ENCODE data around the gene ESM1. TPM values are rescaled to one million over a fixed set of nuclear protein-coding genes. Genes with fewer than 3 reads are reported as not detected.

ESM1 gene
- total RNA-seq, 2 donors from 2014 or later = 0.23 TPM; not detected in 1

Other genes with a start within 250 kb of the ESM1 start
- 1 to 10 TPM; 1.0 to 7.6 TPM for gene GZMK, start 38.7 kb upstream of the ESM1 start, total RNA-seq
- gene GZMA, start 117.1 kb upstream of the ESM1 start, total RNA-seq = 10 to 100 TPM in 1 of 2 donors, 1 to 10 TPM in 1; 4.2 to 25.1 TPM
- gene GPX8, start 174.6 kb upstream of the ESM1 start, total RNA-seq = not detected
- under 1 TPM; 0.07 to 0.10 TPM for gene CDC20B, start 187.6 kb upstream of the ESM1 start, total RNA-seq
- under 1 TPM in 1 of 2 donors, not detected in 1; 0.48 TPM for gene MCIDAS, start 241.7 kb upstream of the ESM1 start, total RNA-seq
- under 1 TPM in 1 of 2 donors, not detected in 1; 0.19 TPM for gene CCNO, start 248.0 kb upstream of the ESM1 start, total RNA-seq

Data from activated T-cell treated with anti-CD3 and anti-CD28 coated beads, Interleukin-2, amount 50 U/mL, for 72 hours (primary cell).